ENCODE data around the gene IGFBP7.

The IGFBP7 gene

GRCh38 chr4:57127361-57127760, 17.2 kb upstream of the IGFBP7 start:
- no peak for DNase-seq

GRCh38 chr4:57125996-57126395, 15.8 kb upstream of the IGFBP7 start:
- DNase-seq: no peak

- no peak for DNase-seq
Measured at GRCh38 chr4:57124145-57124544, 14.0 kb upstream of the IGFBP7 start.

- no peak for DNase-seq
Measured at GRCh38 chr4:57122959-57123358, 12.8 kb upstream of the IGFBP7 start.

- no peak for DNase-seq
Measured at GRCh38 chr4:57119054-57119651, 9.0 kb upstream of the IGFBP7 start.

- no peak for DNase-seq
Measured at GRCh38 chr4:57117491-57117890, 7.3 kb upstream of the IGFBP7 start.

GRCh38 chr4:57116245-57116644, 6.1 kb upstream of the IGFBP7 start:
- no peak for DNase-seq

- no peak for DNase-seq
Measured at GRCh38 chr4:57114973-57115372, 4.8 kb upstream of the IGFBP7 start.

- DNase-seq: no peak
Measured at GRCh38 chr4:57113870-57114269, 3.7 kb upstream of the IGFBP7 start.

- no peak for DNase-seq
Measured at GRCh38 chr4:57110640-57111511, 691 bp upstream of the IGFBP7 start.

GRCh38 chr4:57109411-57109846, 756 bp downstream of the IGFBP7 start:
- DNase-seq: no peak

- DNase-seq: no peak
Measured at GRCh38 chr4:57106181-57106580, 4.0 kb downstream of the IGFBP7 start.

- DNase-seq: no peak
Measured at GRCh38 chr4:57104706-57105560, 5.3 kb downstream of the IGFBP7 start.

- DNase-seq: no peak
Measured at GRCh38 chr4:57103051-57103450, 7.1 kb downstream of the IGFBP7 start.

- DNase-seq: no peak
Measured at GRCh38 chr4:57102050-57102624, 8.0 kb downstream of the IGFBP7 start.

- no peak for DNase-seq
Measured at GRCh38 chr4:57100979-57101651, 9.1 kb downstream of the IGFBP7 start.

GRCh38 chr4:57099363-57099762, 10.8 kb downstream of the IGFBP7 start:
- no peak for DNase-seq

GRCh38 chr4:57098941-57099340, 11.2 kb downstream of the IGFBP7 start:
- DNase-seq: no peak

GRCh38 chr4:57098415-57098814, 11.8 kb downstream of the IGFBP7 start:
- DNase-seq: no peak

GRCh38 chr4:57097711-57098110, 12.5 kb downstream of the IGFBP7 start:
- DNase-seq: no peak

- DNase-seq: no peak
Measured at GRCh38 chr4:57095956-57096355, 14.2 kb downstream of the IGFBP7 start.

- no peak for DNase-seq
Measured at GRCh38 chr4:57095245-57095644, 14.9 kb downstream of the IGFBP7 start.

GRCh38 chr4:57094832-57095223, 15.4 kb downstream of the IGFBP7 start:
- no peak for DNase-seq

Measured in activated naive CD4-positive, alpha-beta T cell (primary cell).